Stimulated activated CD4-positive, alpha-beta T cell treated with anti-CD3 and anti-CD28 coated beads, Interleukin-2, amount 100 ng/mL, for 4 hours (primary cell): ENCODE results near the gene INPP5K.
"Not testable (repeated sequence)": the region's sequence is repeated elsewhere in the genome, so short reads cannot be mapped to it uniquely, and the experiment has no call there.

Source experiments
- DNase-seq: peaks from one replicate; pipeline ENCODE4 v3.0.0-alpha.2; 2020; ENCODE audit warnings: low read depth

INPP5K gene

DNA sequence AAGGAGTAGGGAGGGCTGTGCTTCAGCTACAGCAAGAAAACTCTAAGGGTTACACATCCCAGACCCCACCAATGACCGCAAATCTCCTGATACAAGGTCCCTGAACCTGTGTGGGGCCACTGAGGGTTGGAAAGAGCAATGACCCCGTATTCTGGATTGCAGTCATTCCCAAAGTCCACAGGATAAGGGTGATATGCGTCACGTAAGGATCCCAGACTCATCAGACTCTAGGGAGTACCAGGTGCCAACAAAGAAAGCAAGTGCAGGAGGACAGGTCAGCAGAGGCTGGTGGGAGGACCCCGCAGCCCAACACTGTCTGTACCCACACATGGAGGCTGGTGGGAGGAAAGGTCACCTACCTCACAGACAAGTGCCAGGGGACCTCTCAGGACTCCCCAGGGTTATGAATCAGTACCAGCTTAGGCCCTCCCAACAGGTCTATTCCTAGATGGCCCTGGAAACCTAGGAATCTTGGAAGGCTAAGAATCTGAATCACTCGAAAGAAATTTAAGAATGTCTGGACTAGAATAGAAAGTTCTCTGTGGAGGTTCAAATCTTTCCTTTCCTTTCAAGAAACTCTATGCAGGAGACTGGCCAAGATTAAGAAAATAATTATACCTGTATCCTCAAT lies 30.0 kb upstream of the INPP5K start:
- DNase-seq = no peak

DNA sequence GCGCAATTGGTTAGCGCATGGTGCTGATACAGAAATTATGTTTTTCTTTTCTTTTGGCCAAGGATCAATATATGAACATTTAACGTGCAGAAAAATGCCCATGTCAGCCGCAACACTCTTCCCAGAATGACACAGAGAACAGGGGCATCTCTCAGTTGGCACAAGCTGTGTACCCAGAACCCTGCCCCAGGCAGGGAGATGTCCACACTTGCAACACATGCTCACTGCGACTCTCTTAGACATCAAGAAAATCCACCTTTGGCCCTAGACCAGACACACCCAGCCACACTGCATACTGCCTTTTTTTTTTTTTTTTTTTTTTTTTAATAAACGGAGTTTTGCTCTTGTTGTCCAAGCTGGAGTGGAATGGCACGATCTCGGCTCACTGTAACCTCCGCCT lies 29.2 kb upstream of the INPP5K start:
- no peak for DNase-seq

DNA sequence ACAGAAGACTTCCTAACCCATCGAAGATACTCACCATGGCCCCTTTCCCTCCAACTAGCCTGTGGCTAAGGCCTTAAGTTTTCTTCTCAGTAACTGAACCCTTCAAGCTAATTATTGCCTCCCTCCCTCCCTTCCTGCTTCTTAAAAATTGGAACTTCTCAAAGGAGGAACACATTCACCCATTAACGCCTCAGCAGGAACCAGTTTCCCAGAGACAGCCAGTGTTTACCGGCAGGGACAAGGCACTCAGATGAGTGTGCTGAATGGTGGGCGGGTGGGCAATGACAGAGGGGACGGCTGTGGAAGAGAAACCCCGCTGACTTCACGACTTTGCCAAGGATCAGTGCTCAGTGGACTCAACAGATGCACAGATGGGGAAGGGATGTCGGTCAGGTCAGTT lies 25.9 kb upstream of the INPP5K start:
- DNase-seq = no peak

DNA sequence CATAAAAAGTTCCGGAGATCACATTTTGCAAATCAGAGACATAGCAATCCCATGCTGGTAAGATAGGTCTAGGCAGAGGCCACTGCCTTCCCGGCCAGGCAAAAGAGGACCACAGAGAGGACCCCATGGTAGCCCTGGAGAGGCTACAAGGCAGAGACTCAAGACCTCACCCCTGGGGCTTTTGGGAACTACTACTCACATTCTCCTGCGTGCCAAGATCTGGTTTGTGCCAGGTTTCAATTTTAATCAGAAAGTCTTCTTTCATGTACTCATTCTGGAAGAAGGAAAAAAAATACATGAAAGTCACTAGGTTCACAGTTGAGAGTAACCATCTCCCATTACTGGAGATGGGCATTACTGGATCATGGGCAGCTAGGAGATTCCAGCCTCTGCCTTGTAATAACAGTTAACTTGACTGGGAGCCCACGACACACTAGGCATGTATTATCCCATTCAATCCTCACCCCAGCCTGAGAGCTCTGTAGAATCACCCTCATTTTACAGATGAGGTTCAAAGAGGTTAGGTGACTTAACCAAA lies 25.0 kb upstream of the INPP5K start:
- DNase-seq = no peak

DNA sequence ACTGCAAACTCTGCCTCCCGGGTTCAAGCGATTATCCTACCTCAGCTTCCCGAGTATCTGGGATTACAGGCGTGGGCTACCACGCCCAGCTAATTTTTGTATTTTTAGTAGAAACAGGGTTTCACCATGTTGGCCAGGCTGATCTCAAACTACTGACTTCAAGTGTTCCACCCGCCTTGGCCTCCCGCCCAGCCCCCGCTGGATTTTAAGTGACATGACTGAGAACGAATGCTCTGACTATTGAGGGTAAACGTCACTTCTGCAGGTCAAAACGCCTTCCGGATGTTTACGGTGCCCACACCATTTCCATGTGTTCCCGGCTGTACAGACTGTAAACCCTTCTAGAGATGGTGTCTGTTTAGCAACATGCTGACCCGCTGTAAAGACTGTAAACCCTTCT lies 23.4 kb upstream of the INPP5K start:
- DNase-seq = no peak

DNA sequence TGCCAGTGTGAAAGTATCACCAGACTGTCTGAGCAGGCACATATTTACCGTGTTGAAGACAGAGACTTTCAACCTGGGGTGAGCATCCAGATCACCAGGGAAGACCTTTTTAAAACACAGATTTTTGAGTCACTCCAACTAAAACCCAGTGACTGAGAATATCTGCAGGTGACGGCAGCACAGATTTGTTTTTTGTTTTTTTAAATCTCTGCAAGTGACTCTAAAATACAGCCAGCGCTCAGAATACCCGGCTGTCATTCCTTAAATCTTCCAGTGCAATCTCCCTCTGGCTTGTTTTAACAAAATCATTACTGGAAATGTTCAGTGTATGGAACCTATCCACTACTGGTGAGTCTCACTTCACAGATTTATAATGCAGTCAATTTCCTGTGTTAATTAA lies 19.3 kb upstream of the INPP5K start:
- no peak for DNase-seq

DNA sequence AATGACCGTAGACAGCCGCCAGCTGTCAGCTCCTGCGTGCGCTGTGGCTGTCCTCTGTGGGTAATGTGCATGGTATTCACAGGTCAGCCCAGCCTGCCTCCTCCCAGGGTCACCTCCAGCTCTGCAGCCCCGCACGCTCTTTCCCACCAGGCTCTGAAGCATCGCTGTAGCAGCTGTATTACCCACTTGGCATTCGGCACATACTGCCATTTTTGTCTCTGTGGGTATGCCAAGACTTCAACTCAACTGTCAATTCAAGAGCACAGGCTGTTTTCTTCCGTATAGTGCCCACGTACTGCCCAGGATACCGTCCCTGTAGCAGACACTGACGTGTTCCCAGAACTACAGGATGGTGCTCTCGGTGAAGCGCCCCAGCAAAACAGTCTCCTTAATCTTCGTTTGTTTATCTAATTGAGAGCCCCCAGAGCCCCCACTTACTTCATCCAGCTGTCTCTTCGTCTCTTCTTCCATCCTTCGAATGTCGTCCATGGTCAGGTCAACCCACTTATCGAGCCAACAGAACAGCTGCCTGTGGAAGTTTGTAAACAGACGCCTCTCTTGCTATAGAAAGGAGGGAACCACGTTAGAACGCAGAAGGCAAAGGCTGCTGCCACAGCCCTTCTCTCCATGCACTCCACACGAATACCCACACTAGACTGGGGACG lies 17.4 kb upstream of the INPP5K start:
- no peak for DNase-seq

DNA sequence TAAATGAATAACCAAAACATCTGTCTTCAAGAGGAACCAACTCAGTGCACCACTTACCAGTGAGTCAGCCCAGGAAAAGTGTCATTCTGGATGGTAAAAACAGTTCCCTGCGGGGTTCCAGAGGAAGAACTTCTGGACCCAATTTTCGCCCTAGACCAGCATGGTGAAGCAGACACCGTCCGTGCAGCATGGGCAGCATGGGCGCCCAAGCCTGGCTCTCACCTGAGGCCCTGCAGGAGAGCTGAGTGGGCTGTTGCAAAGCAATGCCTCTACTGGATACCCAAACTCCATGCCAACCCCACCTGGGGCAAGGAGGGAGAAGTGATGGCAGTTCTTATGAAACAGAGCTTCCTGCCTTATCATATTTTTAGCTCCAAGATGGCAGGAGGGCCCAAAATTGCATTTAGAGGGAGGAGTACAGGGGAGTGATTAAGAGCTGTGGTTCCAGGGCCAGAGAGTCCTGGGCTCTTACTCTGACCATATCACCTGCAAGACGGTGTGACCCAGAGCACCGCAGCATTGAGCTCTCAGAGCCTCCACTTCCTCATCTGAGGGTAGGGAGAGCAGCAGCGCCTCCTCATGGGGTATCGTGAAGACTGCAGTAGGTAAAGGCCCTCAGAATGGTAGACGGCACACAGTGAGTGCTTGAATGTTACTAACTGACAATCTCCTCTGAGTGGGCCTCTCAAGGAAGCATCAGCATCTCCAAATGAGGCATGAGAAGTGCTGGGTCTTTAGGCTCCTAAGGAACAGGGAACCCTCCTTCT lies 16.6 kb upstream of the INPP5K start:
- DNase-seq = peak; percentile 7

DNA sequence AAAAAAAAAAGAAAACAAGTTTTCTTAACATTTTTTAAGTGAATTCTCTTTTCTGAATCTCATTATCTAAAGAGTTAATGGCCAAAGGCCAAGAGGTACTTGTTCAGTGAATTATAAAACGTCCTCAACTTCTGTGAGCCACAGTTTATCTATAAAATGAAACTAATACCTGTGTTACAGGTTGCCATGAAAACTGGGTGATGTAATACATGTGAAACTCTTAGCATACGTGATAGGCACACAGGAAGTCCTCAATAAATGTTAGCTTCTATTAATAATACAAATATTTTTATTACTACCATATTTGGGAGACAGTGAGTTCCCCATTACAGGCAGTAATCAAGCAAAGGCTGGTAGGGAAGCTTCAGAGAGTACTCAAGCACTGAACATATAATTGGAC lies 13.5 kb upstream of the INPP5K start:
- no peak for DNase-seq

DNA sequence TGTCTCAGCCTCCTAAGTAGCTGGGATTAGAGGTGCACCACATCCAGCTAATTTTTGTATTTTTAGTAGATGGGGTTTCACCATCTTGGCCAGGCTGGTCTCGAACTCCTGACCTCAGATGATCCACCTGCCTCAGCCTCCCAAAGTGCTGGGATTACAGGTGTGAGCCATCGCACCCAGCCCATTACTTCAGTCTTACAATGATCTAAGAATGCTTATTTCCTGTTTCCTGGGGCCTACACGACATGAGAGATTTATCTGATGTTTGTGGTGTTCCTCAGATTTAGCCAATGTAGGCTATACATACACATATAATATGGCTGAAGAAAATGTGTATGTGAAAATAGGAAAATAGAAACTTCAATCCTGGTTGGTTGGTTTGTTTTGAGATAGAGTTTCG lies 10.5 kb upstream of the INPP5K start:
- DNase-seq = not testable (repeated sequence)

DNA sequence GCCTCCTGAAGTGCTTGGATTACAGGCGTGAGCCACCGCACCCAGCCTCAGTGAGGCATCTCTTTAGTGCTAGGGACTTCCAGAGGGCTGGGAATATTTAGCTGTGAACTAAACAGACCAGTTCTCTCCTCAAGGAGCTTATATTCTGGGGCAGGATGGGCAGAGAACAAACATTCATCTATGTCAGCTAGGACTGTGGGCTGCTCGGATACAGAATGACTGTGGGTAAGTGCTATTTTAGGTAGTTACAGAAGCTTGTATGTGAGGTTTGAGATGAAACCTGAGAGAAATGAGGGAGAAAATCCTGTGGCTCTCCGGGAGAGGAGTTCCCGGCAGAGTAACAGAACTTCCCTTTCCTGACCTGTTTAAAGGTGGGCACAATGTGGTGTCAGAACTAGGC lies 6.2 kb upstream of the INPP5K start:
- no peak for DNase-seq

DNA sequence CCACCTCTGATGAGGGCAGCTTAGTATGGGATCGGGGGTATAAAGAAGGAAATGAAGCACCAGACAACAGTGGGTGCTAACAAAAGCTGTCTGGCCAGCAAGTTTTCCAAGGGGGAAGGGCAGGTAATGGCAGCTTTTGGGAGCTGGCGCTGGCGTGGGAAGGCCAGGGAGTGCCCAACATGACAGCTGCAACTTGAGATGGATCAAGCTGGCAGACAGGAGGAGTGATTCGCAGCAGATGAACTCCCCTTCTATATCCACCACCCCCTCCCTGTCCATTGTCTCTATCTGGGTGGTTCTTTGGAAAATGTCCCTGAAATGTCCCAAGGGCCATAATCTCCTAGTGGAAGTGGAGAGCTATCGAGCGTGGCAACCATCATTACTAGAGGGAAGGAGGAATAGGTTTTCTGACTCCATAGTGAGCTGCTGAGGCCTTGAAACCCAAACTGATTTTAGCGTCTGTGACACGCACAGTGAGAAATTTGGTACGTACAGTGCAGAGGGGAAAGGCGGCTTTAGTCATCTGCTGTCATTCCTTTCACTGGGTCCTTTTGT lies 4.8 kb upstream of the INPP5K start:
- no peak for DNase-seq

DNA sequence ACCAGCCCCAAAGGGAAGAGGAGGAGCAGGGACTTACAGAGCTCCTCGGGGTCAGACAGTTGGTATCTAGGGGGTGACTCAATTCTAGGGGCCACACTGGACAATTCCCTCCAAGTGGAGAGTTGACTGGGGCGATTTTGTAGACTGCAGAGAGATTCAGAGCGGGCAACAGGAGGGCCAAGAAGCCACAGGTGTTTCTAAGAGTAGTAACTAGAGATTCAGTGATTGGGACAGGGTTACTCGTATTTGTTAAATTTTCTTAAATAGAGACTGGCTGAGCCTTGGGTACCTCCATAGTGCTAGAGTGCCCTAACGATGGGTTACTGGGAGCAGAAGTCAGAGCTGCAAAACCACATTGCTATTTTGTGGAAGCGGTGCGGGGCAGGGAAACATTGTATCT lies 3.3 kb upstream of the INPP5K start:
- no peak for DNase-seq

DNA sequence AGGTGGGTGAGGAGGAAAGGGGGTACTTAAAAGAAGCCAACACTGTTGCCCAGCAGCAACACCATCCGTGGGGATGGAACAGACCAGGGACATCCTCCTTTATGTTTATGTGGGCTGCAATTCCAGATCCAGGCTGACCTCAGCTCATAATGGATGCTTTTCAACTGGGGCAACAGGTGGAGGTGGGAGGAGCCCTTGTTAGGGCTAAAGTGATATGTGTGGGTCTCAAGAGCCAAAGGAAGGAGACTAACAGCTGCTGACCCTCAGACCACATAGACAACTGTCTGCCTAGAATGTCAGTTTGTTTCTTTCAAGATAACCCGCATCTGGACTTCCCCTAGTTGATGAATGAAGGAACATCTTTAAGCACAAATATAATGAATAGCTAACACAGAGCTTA lies 2.0 kb upstream of the INPP5K start:
- DNase-seq = no peak

DNA sequence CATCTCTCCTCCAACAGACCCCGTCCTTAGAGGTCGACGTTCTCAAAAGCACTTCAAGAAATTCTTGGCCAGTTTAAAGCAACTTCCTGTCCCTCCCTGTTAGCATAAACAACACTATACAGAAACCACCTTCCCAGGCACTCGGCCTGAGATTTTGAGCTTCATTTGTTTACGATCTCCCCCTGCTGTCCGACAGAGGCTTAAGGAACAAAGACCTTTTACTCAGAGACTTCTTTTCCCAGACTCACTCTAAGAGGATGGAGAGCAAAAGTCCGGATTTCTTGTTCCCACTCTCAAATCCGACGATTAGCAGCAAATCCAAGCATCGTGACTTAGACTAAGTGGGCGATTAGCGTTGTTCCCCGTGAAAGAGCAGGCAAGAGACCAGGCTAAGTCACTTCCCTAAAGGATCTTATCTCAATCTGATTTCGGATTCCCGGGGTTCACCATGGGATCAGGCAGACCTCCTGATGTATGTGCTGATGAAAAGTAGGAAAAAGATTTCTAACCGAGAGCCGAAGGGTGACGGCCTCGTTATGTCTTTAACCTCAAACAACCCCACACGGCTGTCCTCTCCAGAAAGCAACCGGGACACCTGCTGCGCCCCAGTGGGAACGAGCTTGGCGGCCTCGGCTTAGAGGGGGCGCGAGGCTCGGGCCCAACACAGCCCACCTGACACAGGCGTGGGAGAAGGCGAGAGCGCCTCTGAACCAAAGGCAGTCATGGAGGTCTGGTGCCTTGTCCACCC lies 598 bp downstream of the INPP5K start:
- DNase-seq = peak; percentile 25

DNA sequence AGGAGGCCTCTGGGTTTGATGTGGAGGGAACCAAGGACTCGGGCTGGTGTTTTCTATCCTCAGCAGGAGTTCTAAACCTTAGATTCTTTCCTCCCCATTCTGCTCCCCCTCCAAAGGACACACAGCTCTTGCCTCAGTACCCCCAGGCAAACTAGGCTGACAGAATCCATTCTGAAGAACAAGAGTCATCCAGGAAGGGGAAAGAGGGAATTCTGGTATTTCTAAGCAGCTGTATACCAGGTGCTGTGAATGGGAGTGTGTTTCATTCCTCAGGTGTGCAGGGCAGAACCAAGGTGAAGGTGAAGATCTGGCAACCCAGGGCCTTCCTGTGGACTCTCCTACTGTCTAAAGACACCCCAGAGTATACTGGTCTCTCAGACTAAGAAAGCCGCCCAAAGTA lies 4.1 kb downstream of the INPP5K start:
- DNase-seq = no peak

DNA sequence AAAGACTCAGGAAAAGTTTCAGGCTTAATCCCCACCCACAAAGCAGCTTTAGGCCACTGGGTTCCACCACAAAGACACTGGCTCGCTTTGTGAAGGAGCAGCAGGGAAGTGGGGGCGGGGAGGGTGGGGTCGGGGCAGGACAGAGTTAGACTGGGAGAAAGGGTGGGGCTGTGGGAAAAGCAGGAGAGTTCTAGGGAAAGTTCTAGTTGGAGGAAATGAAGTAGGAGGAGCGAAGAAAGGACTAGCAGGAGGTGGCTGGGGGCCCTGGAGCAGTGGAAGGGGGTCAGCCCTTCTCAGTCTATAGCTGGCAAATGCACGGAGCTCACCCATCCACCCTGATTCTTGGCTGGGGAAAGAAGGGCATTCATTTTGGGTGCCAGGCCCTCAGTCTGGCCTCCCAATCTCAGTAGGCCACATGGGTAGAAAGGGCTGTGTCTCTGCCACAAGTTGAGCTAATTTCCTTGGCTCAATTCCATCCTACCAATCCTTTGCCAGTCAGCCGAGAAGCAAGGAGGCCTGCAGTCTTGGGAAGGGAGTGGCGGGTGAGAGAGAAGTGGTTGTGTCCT lies 4.6 kb downstream of the INPP5K start:
- DNase-seq = no peak

DNA sequence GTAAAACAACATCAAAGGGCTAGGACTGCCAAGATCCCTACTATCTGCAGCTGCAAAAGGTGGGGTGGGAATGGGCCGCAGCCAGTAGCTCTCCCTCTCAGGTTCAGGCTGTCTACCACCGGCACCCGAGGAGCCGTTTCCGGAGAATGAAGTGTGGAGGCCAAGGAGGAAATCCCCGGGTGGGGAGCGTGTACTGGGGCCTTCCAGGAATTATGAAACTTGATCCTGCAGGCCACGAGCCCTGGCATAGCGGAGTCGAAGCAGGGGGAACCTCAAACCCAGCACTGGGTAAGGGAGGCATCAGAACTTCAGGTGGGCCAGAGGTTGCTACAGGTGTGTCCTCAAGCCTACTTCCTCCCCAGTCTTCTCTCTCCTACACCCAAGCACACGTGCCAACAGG lies 5.1 kb downstream of the INPP5K start:
- DNase-seq = no peak

DNA sequence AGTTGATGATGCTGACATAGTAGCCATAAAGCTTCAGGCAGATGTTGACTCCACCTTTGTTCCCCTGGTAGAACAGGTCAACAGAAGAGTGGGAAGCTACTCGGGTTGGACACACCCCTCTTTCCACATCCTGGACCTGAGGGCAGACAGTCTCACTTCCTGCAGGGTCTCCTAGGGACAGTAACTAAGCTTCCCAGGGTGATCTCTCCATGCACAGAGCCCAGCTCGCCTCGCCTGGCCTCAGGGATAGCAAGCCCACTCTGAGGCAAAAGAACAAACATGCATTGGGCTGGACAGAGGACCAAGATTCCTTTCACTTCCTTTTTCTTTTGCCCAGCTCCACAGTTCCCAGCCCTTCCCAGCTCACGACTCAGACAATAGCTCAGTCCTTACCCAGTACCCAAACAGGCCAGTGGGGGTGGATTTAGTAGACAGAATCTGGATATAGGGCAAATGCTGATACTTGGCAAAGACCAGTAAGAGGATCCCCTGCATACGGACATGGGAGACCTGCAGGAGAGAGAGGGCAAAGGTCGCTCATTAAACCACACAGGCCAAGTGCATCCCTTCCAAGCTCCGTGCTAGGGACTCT lies 7.0 kb downstream of the INPP5K start:
- DNase-seq = no peak

DNA sequence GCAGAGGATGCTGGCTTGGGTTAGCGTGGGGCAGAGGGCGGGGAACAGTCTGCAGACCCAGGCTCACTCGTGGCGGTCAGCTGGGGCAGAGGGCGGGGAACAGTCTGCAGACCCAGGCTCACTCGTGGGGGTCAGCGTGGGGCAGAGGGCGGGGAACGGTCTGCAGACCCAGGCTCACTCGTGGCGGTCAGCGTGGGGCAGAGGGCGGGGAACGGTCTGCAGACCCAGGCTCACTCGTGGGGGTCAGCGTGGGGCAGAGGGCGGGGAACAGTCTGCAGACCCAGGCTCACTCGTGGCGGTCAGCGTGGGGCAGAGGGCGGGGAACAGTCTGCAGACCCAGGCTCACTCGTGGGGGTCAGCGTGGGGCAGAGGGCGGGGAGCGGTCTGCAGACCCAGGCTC lies 7.7 kb downstream of the INPP5K start:
- DNase-seq = not testable (repeated sequence)

DNA sequence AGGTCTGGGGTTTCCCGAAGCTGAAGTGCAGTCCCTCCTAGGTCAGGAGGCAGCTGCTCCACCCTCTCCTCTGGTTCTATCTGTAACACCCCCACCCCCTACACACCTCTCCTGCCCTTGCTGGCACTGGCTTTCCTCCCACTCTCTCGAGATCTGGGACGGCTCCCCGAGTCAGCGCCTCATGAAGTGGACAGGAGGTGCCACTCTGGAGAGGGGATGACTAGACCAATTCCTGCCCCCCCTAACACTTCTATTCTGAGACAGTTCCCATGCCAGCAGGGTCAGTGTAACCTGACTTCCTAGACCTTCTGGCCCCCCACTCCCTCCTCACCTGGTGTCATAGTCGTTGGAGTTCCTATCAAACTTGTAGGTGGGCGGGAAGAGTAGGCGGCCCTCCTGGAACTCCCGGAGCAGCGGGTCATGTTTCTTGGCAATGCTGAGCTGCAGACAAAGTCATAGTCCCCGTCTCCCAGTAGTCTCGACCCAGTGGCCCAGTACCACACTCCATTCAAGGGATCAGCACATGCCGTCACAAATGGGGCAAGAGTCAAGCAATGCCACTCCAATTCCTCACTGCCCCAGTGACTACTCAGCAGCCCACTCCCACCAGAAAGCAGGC lies 9.7 kb downstream of the INPP5K start:
- DNase-seq = no peak
